Smooth muscle cell (in vitro differentiated cells): ENCODE measurements around the gene C22orf15. TPM values are rescaled to one million over a fixed set of nuclear protein-coding genes. Genes with fewer than 3 reads are reported as not detected.

ENCODE experiments used
- DNase-seq: peaks from one replicate; lab custom pipeline; 2025; ENCODE audit not compliant: unreplicated experiment; lab: John Stamatoyannopoulos, UW
- H2AFZ ChIP-seq: fragments of 200-600 bp; sonication (generic); 2 replicates; pipeline ENCODE4 v1.6.0; 2016; ENCODE audit warnings: antibody characterized with exemption, low read depth, mild to moderate bottlenecking
- H3F3A ChIP-seq: fragments of 200-600 bp; sonication (generic); 2 replicates; pipeline ENCODE4 v1.6.0; 2017; ENCODE audit warnings: antibody characterized with exemption, low read depth
- H3K27ac ChIP-seq: fragments of 200-600 bp; sonication (generic); 2 replicates; pipeline ENCODE4 v1.5.1; 2016; ENCODE audit warnings: low read depth, mild to moderate bottlenecking
- H3K27me3 ChIP-seq: fragments of 200-600 bp; sonication (generic); 2 replicates; pipeline ENCODE4 v1.6.1; 2016; ENCODE audit warnings: low read depth, mild to moderate bottlenecking
- H3K36me3 ChIP-seq: fragments of 200-600 bp; sonication (generic); 2 replicates; pipeline ENCODE4 v1.5.1; 2016; ENCODE audit warnings: low read depth
- H3K4me1 ChIP-seq: fragments of 200-600 bp; sonication (generic); 2 replicates; pipeline ENCODE4 v1.5.1; 2016; ENCODE audit warnings: low read depth
- H3K4me2 ChIP-seq: fragments of 200-600 bp; sonication (generic); 2 replicates; pipeline ENCODE4 v1.6.0; 2016; ENCODE audit warnings: mild to moderate bottlenecking
- H3K4me3 ChIP-seq: fragments of 200-600 bp; sonication (generic); 2 replicates; pipeline ENCODE4 v1.5.1; 2016; ENCODE audit warnings: mild to moderate bottlenecking
- H3K79me2 ChIP-seq: fragments of 200-600 bp; sonication (generic); 2 replicates; pipeline ENCODE4 v1.6.0; 2016; ENCODE audit warnings: low read depth, mild to moderate bottlenecking
- H3K9ac ChIP-seq: fragments of 200-600 bp; sonication (generic); 2 replicates; pipeline ENCODE4 v1.6.0; 2016; ENCODE audit warnings: low read depth
- H3K9me3 ChIP-seq: fragments of 200-600 bp; sonication (generic); replicated peaks from 2 replicates; pipeline ENCODE4 v1.5.1; 2016; ENCODE audit warnings: low read depth
- H4K20me1 ChIP-seq: fragments of 200-600 bp; sonication (generic); 2 replicates; pipeline ENCODE4 v1.6.0; 2016; ENCODE audit warnings: low read depth
- CTCF ChIP-seq: fragments of 200-600 bp; sonication (generic); IDR thresholded peaks from 2 replicates; pipeline ENCODE4 v1.5.1; 2017; ENCODE audit warnings: borderline replicate concordance, mild to moderate bottlenecking, antibody characterized with exemption; ENCODE audit not compliant: insufficient read depth, poor library complexity, severe bottlenecking
- WGBS: methylation state at CpG from one replicate; pipeline ENCODE4 v1.1.7; 2016; ENCODE audit warnings: low lambda C conversion rate; 5-methylcytosine and 5-hydroxymethylcytosine counted together
- polyA plus RNA-seq: library from polyadenylated mRNA; unstranded; fragments of >200 nt; fragmentation: Nextera tagmentation; extraction: Ambion mirVana; gene quantifications from 2 replicates; pipeline ENCODE4 v1.2.1, GENCODE V29; 2016
- total RNA-seq: library from RNA; depleted of rRNA; stranded (reverse); fragments of >200 nt; gene quantifications from 2 replicates; pipeline ENCODE4 v1.2.3, GENCODE V29; 2014

Gene C22orf15
- total and polyA plus RNA-seq, 2 experiments from 2014 or later, result 1.5 TPM; not detected in 1

- Histone ChIP-seq H4K20me1 (no peaks in the 10 kb centered on the region), H3K4me2 (peak overlapping the region; percentile 8), H3K27me3 (no peaks in the 10 kb centered on the region), H3K9me3 (no peaks in the 10 kb centered on the region), H3K9ac (no peak overlapping the region), H3K36me3 (no peaks in the 10 kb centered on the region), H3K27ac (no peak overlapping the region), H3F3A (no peaks in the 10 kb centered on the region), H3K4me1 (peaks cover 8% of the 10 kb centered on the region), H3K79me2 (no peaks in the 10 kb centered on the region), H2AFZ (no peak overlapping the region), H3K4me3 (no peak overlapping the region)
- no peak for DNase-seq
- TF ChIP-seq CTCF, result no peak
- 76% methylated on average over 12 of the region's 12 CpGs for WGBS
These were observed 11.5 kb downstream of the C22orf15 start for GRCh38 chr22:23774114-23774921.

GRCh38 chr22:23774922-23775436 lies 12.2 kb downstream of the C22orf15 start:
- no peaks in the 10 kb centered on the region for H3K79me2 ChIP-seq
- no peak overlapping the region for H3K4me3 ChIP-seq
- H3K27ac ChIP-seq, result no peak overlapping the region
- WGBS, result 100% methylated on average over 2 of the region's 2 CpGs
- H3K4me1 ChIP-seq, result peaks cover 8% of the 10 kb centered on the region
- peak overlapping the region; percentile 8 for H3K4me2 ChIP-seq
- TF ChIP-seq CTCF, result no peak
- no peak overlapping the region for H3K9ac ChIP-seq
- H3K27me3 ChIP-seq, result no peaks in the 10 kb centered on the region
- no peaks in the 10 kb centered on the region for H3F3A ChIP-seq
- H3K36me3 ChIP-seq, result no peaks in the 10 kb centered on the region
- DNase-seq, result no peak
- no peak overlapping the region for H2AFZ ChIP-seq
- H4K20me1 ChIP-seq, result no peaks in the 10 kb centered on the region
- no peaks in the 10 kb centered on the region for H3K9me3 ChIP-seq

GRCh38 chr22:23775779-23776375 lies 13.1 kb downstream of the C22orf15 start:
- Histone ChIP-seq H3K27me3 (no peaks in the 10 kb centered on the region), H3K36me3 (no peaks in the 10 kb centered on the region), H4K20me1 (no peaks in the 10 kb centered on the region), H3K4me3 (no peak overlapping the region), H3K79me2 (no peaks in the 10 kb centered on the region), H3K4me1 (peaks cover 8% of the 10 kb centered on the region), H3F3A (no peaks in the 10 kb centered on the region), H3K4me2 (no peak overlapping the region), H2AFZ (no peak overlapping the region), H3K9me3 (no peaks in the 10 kb centered on the region), H3K27ac (no peak overlapping the region), H3K9ac (no peak overlapping the region)
- 87% methylated on average over 3 of the region's 3 CpGs for WGBS
- TF ChIP-seq CTCF, result no peak
- DNase-seq, result no peak
